HUES48 (cell line): ENCODE measurements around the gene AGAP1.

Source experiments
- H3K27ac ChIP-seq: one replicate; pipeline ENCODE4 v1.7.0; 2013; ENCODE audit warnings: low read depth, low read length, inconsistent platforms
- H3K27me3 ChIP-seq: 2 replicates; pipeline ENCODE4 v1.6.1; 2013; ENCODE audit warnings: mild to moderate bottlenecking, low read length; ENCODE audit not compliant: control insufficient read depth, insufficient read depth
- H3K36me3 ChIP-seq: 2 replicates; pipeline ENCODE4 v1.6.1; 2013; ENCODE audit warnings: low read length; ENCODE audit not compliant: control insufficient read depth, insufficient read depth
- H3K4me1 ChIP-seq: 2 replicates; pipeline ENCODE4 v1.6.1; 2013; ENCODE audit warnings: mild to moderate bottlenecking, low read length; ENCODE audit not compliant: control insufficient read depth, insufficient read depth
- H3K4me3 ChIP-seq: 2 replicates; pipeline ENCODE4 v1.5.1; 2013; ENCODE audit warnings: mild to moderate bottlenecking, low read depth, low read length
- H3K9ac ChIP-seq: 2 replicates; pipeline ENCODE4 v1.6.1; 2013; ENCODE audit warnings: mild to moderate bottlenecking, low read depth, low read length, moderate library complexity
- H3K9me3 ChIP-seq: 2 replicates; pipeline ENCODE4 v1.6.1; 2013; ENCODE audit warnings: low read length; ENCODE audit not compliant: control insufficient read depth, insufficient read depth

Gene AGAP1

GRCh38 chr2:235950473-235950809, 456.6 kb downstream of the AGAP1 start:
- H3K4me1 ChIP-seq = peaks cover 20% of the 10 kb centered on the region
- no peaks in the 10 kb centered on the region for H3K9me3 ChIP-seq
- H3K9ac ChIP-seq = no peak overlapping the region
- no peaks in the 10 kb centered on the region for H3K27me3 ChIP-seq
- no peak overlapping the region for H3K4me3 ChIP-seq
- H3K36me3 ChIP-seq = no peaks in the 10 kb centered on the region
- H3K27ac ChIP-seq = peak overlapping the region; percentile 32

- Histone ChIP-seq H3K4me1 (peaks cover 20% of the 10 kb centered on the region), H3K27me3 (no peaks in the 10 kb centered on the region), H3K27ac (no peak overlapping the region), H3K4me3 (no peak overlapping the region), H3K9me3 (no peaks in the 10 kb centered on the region), H3K9ac (no peak overlapping the region), H3K36me3 (no peaks in the 10 kb centered on the region)
These were observed 457.6 kb downstream of the AGAP1 start for GRCh38 chr2:235951493-235951892.

DNA sequence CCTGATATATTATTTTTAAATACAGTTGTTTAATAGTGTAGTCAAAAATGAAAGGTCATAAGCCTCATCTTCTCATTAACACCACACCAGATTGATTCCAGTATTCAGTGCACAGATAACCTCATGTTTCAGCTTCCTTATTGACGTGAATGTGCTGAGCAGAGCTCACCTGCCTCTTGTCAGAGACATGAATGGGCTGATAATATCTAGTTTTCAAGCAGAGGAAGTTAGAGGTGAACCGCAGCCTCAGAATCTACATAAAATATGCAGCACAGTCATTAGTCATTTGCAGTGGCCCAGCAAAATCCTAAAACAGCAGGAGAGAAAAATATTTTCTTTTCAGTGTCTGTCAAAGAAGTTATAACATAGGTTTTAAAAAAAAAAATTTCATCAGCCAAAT, 458.1 kb downstream of the AGAP1 start:
- peaks cover 20% of the 10 kb centered on the region for H3K4me1 ChIP-seq
- H3K4me3 ChIP-seq = no peak overlapping the region
- no peak overlapping the region for H3K27ac ChIP-seq
- no peak overlapping the region for H3K9ac ChIP-seq
- H3K27me3 ChIP-seq = no peaks in the 10 kb centered on the region
- H3K9me3 ChIP-seq = no peaks in the 10 kb centered on the region
- H3K36me3 ChIP-seq = no peaks in the 10 kb centered on the region

DNA sequence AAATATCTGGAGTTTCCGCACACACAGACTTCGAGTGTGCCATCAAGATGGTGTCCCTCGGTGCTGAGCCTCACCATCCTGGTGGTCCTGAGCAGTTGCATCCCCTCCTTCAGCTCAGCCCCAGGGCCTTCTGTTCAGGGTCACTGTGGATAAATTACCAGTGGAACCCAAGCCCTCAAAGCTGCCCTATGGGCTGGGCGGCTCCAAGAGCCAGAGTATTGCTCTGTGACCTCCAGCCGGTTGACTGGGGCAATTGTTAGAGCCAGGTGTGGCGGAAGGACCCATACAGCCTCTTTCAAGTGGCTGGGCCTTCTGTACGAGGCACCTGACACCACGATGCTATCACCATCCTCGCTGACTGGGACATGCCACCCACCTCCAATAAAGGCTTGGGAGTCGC, 458.9 kb downstream of the AGAP1 start:
- H3K9me3 ChIP-seq = no peaks in the 10 kb centered on the region
- H3K4me1 ChIP-seq = peaks cover 20% of the 10 kb centered on the region
- H3K27ac ChIP-seq = no peak overlapping the region
- no peak overlapping the region for H3K4me3 ChIP-seq
- no peak overlapping the region for H3K9ac ChIP-seq
- H3K27me3 ChIP-seq = no peaks in the 10 kb centered on the region
- no peaks in the 10 kb centered on the region for H3K36me3 ChIP-seq

GRCh38 chr2:235954281-235954680, 460.4 kb downstream of the AGAP1 start:
- Histone ChIP-seq H3K9ac (no peak overlapping the region), H3K4me3 (no peak overlapping the region), H3K9me3 (no peaks in the 10 kb centered on the region), H3K4me1 (peaks cover 20% of the 10 kb centered on the region), H3K36me3 (no peaks in the 10 kb centered on the region), H3K27ac (no peak overlapping the region), H3K27me3 (no peaks in the 10 kb centered on the region)

GRCh38 chr2:235954888-235955480, 461.1 kb downstream of the AGAP1 start:
- H3K36me3 ChIP-seq = no peaks in the 10 kb centered on the region
- peaks cover 20% of the 10 kb centered on the region for H3K4me1 ChIP-seq
- H3K27ac ChIP-seq = no peak overlapping the region
- H3K9ac ChIP-seq = no peak overlapping the region
- H3K9me3 ChIP-seq = no peaks in the 10 kb centered on the region
- no peaks in the 10 kb centered on the region for H3K27me3 ChIP-seq
- H3K4me3 ChIP-seq = no peak overlapping the region

GRCh38 chr2:235955664-235956063, 461.8 kb downstream of the AGAP1 start:
- no peaks in the 10 kb centered on the region for H3K9me3 ChIP-seq
- H3K27me3 ChIP-seq = no peaks in the 10 kb centered on the region
- H3K36me3 ChIP-seq = no peaks in the 10 kb centered on the region
- no peak overlapping the region for H3K9ac ChIP-seq
- H3K27ac ChIP-seq = no peak overlapping the region
- H3K4me1 ChIP-seq = peaks cover 14% of the 10 kb centered on the region
- no peak overlapping the region for H3K4me3 ChIP-seq

- Histone ChIP-seq H3K36me3 (no peaks in the 10 kb centered on the region), H3K9me3 (no peaks in the 10 kb centered on the region), H3K4me1 (peaks cover 10% of the 10 kb centered on the region), H3K9ac (no peak overlapping the region), H3K27ac (no peak overlapping the region), H3K4me3 (no peak overlapping the region), H3K27me3 (no peaks in the 10 kb centered on the region)
These were observed 462.6 kb downstream of the AGAP1 start for GRCh38 chr2:235956281-235956970.

DNA sequence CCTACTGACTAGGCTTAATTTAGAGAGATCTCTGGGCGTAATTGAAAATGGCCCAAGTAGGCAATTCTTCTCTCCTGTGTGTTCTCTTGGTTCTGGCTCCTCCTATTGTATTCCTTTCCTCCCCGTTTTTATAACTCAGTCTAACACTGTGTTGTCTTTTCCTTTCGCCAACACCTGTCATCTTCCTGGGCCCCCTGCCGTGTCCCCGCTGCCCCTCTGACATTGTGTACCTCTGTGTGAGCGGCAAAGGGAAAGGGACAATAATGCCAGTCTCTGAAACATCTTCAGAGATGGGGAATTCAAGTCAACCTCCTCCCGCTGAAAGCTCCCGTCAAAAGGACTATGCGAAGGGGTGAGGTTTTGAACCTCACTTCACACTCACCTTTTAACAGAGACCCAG, 463.4 kb downstream of the AGAP1 start:
- no peak overlapping the region for H3K9ac ChIP-seq
- H3K4me3 ChIP-seq = no peak overlapping the region
- peaks cover 2% of the 10 kb centered on the region; the same call in 1 of the 2 replicates for H3K4me1 ChIP-seq
- no peaks in the 10 kb centered on the region for H3K36me3 ChIP-seq
- no peak overlapping the region for H3K27ac ChIP-seq
- no peaks in the 10 kb centered on the region for H3K27me3 ChIP-seq
- no peaks in the 10 kb centered on the region for H3K9me3 ChIP-seq

DNA sequence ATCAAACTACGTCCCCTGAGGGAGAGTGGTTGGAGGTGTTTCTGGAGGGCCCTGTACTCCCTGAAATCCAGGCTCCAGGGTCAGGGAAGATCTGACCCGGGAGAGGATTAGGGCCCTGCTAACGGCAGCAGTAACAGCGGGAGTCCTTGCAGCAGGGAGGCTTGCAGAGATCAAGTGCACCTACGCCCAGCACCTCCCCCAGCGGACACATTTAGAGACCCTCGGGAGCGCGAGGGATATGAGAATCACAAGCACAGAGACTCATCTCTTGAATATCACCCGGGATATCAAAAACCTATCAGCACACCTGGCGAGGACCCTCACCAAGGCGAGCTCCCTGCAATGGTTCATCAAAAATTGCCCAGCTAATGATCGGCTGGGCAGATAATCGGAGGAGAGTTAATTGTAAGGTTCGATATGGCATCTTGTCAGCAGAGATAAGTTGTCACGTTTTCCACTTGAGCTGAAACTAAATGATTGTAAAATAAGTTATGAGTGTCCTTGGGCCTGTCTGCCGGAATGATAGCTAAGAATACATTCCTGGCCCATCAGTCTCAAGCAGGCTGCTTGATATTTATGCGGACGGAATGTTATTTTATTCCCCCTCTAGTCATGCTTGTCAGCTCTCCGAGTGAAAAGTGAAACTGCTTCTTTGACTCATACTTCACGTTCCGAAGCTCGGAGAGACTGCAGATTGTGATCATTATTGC, 464.5 kb downstream of the AGAP1 start:
- Histone ChIP-seq H3K27me3 (no peaks in the 10 kb centered on the region), H3K9ac (no peak overlapping the region), H3K4me1 (no peaks in the 10 kb centered on the region), H3K27ac (no peak overlapping the region), H3K4me3 (no peak overlapping the region), H3K9me3 (no peaks in the 10 kb centered on the region), H3K36me3 (no peaks in the 10 kb centered on the region)

GRCh38 chr2:235958931-235959410, 465.1 kb downstream of the AGAP1 start:
- Histone ChIP-seq H3K4me1 (no peaks in the 10 kb centered on the region), H3K36me3 (no peaks in the 10 kb centered on the region), H3K9ac (no peak overlapping the region), H3K27ac (no peak overlapping the region), H3K9me3 (no peaks in the 10 kb centered on the region), H3K4me3 (no peak overlapping the region), H3K27me3 (no peaks in the 10 kb centered on the region)
